ENCODE measurements around the gene TPCN2. TPM values are rescaled to one million over a fixed set of nuclear protein-coding genes. Genes with fewer than 3 reads are reported as not detected.

TPCN2 gene
- total RNA-seq, 1 donor from 2014 or later, result 4.5 TPM

DNA sequence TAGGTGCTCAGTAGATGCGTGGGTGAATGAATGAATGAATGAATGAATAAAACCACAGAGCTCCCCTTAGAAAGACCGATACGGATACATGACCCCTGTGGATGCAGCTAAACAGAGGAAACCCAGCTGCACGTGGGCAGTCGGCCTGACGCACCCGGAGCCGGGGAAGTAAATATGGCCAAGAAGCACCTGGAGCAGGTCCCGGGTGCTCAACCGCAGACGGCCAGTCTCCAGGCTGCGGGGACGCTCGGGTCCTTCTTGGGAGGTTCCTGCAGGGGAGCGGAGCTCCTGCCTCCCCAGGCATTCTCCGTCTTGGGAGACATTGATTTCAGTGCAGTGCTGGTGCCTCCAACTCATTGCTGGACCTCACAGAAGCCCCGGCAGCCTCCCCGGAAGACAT, 11.7 kb upstream of the TPCN2 start:
- no peak for TF ChIP-seq CTCF (IDR thresholded peaks at IDR 0.05; ENCODE audit: insufficient read depth, low read length, severe bottlenecking)
- Histone ChIP-seq H3K36me3 (ENCODE audit: control insufficient read depth, insufficient read depth, low read length) (no peaks in the 10 kb centered on the region), H3K4me3 (ENCODE audit: low read depth, low read length) (no peak overlapping the region), H3K27me3 (ENCODE audit: control insufficient read depth, insufficient read depth, low read length) (no peaks in the 10 kb centered on the region)
- DNase-seq (ENCODE audit: low read depth), result no peak
- FAIRE-seq, result no peak

DNA sequence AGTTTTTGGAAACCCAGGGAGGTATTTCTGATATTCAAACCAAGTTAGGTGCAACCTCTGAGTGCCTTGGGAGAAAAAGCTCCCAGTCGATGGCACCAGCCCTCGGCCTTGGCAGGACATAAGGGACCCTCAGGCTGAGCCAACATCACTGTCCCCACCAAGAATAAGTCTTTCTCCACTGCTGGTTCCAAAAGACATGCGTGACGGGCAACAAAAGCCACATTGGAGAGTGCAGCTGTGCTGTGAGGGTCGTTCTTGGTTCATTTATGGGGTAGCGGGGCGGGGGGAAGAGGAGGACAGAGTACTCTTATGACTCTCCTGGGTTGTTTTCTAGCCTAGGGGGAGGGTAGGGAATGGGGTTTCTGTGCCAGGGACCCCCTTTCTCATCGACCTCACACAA, 11.2 kb upstream of the TPCN2 start:
- Histone ChIP-seq H3K4me3 (ENCODE audit: low read depth, low read length) (no peak overlapping the region), H3K27me3 (ENCODE audit: control insufficient read depth, insufficient read depth, low read length) (no peaks in the 10 kb centered on the region), H3K36me3 (ENCODE audit: control insufficient read depth, insufficient read depth, low read length) (no peaks in the 10 kb centered on the region)
- DNase-seq (ENCODE audit: low read depth) (no peak), FAIRE-seq (no peak)
- no peak for TF ChIP-seq CTCF (IDR thresholded peaks at IDR 0.05; ENCODE audit: insufficient read depth, low read length, severe bottlenecking)

GRCh38 chr11:69039501-69039900, 9.2 kb upstream of the TPCN2 start:
- no peak for DNase-seq (ENCODE audit: low read depth)
- no peak for TF ChIP-seq CTCF (IDR thresholded peaks at IDR 0.05; ENCODE audit: insufficient read depth, low read length, severe bottlenecking)
- Histone ChIP-seq H3K36me3 (ENCODE audit: control insufficient read depth, insufficient read depth, low read length) (no peaks in the 10 kb centered on the region), H3K27me3 (ENCODE audit: control insufficient read depth, insufficient read depth, low read length) (no peaks in the 10 kb centered on the region), H3K4me3 (ENCODE audit: low read depth, low read length) (no peak overlapping the region)
- FAIRE-seq, result peak; percentile 32

DNA sequence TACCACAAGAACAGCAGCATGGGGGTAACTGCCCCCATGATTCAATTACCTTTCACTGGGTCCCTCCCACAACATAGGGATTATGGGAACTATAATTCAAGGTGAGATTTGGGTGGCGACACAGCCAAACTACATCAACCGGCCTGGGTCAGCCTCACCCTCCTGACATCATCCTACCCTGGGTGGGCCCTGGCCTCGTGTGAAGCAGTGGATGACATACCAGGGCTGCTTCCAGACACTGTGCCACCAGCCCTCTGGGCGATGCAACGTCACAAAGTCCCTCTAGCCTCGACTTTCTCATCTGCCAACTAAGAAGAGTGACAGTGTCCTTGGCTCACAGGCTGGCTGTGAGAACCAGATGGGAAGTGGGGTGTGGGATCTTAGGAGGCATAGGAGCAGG, 8.7 kb upstream of the TPCN2 start:
- no peaks in the 10 kb centered on the region for H3K27me3 ChIP-seq (ENCODE audit: control insufficient read depth, insufficient read depth, low read length)
- FAIRE-seq (no peak), DNase-seq (ENCODE audit: low read depth) (no peak)
- TF ChIP-seq CTCF (IDR thresholded peaks at IDR 0.05; ENCODE audit: insufficient read depth, low read length, severe bottlenecking), result no peak
- no peaks in the 10 kb centered on the region for H3K36me3 ChIP-seq (ENCODE audit: control insufficient read depth, insufficient read depth, low read length)
- H3K4me3 ChIP-seq (ENCODE audit: low read depth, low read length), result no peak overlapping the region

DNA sequence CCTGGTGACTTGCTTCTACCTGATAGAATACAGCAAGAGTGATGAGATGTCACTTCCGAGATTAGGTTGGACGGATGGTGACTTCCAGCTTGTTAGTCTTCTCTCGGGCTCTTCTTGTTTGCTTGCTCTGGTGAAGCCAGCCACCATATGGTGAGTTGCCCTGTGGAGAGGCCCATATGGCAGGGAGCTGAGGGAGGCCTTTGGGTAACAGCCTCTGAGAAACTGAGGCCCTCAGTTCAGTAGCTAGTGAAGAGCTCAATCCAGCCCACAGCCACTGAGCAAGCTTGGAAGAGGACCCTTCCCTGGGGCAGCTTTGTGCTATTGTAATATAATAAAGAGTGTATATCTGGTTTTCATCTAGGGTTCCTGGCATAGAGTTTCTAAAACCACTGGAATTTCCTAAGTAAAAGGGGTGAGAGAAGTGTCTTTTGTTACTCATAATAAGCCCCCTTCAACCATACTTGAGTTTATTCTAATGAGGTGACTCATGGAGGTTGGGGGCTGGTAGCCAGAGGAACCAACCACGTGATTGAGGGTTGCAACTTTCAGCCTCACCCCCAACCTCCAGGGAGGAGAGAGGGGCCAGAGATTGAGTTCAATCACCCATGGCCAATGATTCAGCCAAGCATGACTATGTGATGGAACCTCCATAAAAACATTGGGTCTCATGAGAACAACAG, 8.0 kb upstream of the TPCN2 start:
- Histone ChIP-seq H3K4me3 (ENCODE audit: low read depth, low read length) (no peak overlapping the region), H3K27me3 (ENCODE audit: control insufficient read depth, insufficient read depth, low read length) (no peaks in the 10 kb centered on the region), H3K36me3 (ENCODE audit: control insufficient read depth, insufficient read depth, low read length) (no peaks in the 10 kb centered on the region)
- DNase-seq (ENCODE audit: low read depth), result no peak
- no peak for TF ChIP-seq CTCF (IDR thresholded peaks at IDR 0.05; ENCODE audit: insufficient read depth, low read length, severe bottlenecking)
- FAIRE-seq, result no peak

GRCh38 chr11:69041516-69041915, 7.2 kb upstream of the TPCN2 start:
- no peak for FAIRE-seq
- TF ChIP-seq CTCF (IDR thresholded peaks at IDR 0.05; ENCODE audit: insufficient read depth, low read length, severe bottlenecking), result no peak
- Histone ChIP-seq H3K36me3 (ENCODE audit: control insufficient read depth, insufficient read depth, low read length) (no peaks in the 10 kb centered on the region), H3K27me3 (ENCODE audit: control insufficient read depth, insufficient read depth, low read length) (no peaks in the 10 kb centered on the region), H3K4me3 (ENCODE audit: low read depth, low read length) (no peak overlapping the region)
- DNase-seq (ENCODE audit: low read depth), result no peak

Measured in bronchial epithelial cell (primary cell).